ENCODE measurements around the gene SLC9A8.

Gene SLC9A8

GRCh38 chr20:49924247-49924646 is 111.6 kb downstream of the SLC9A8 start:
- TF ChIP-seq NFIC (IDR thresholded peaks at IDR 0.05) (no peak), MAX (IDR thresholded peaks at IDR 0.05) (no peak), EGR1 (IDR thresholded peaks at IDR 0.05) (no peak), TAF1 (IDR thresholded peaks at IDR 0.05; ENCODE audit: low read depth) (no peak), TEAD4 (IDR thresholded peaks at IDR 0.05) (no peak), ZBTB7A (IDR thresholded peaks at IDR 0.05; ENCODE audit: low read depth) (no peak), RAD21 (IDR thresholded peaks at IDR 0.05; ENCODE audit: low read depth) (no peak), TCF12 (IDR thresholded peaks at IDR 0.05; ENCODE audit: low read depth) (no peak), REST (IDR thresholded peaks at IDR 0.05; ENCODE audit: low read depth) (no peak), FOXM1 (IDR thresholded peaks at IDR 0.05; ENCODE audit: borderline replicate concordance, low read depth) (no peak), EP300 (IDR thresholded peaks at IDR 0.05; ENCODE audit: borderline replicate concordance) (no peak), CEBPB (IDR thresholded peaks at IDR 0.05) (no peak), USF1 (IDR thresholded peaks at IDR 0.05) (no peak)

- no peak for TF ChIP-seq TEAD4 (IDR thresholded peaks at IDR 0.05)
- no peak for TF ChIP-seq FOXM1 (IDR thresholded peaks at IDR 0.05; ENCODE audit: borderline replicate concordance, low read depth)
- TF ChIP-seq RAD21 (IDR thresholded peaks at IDR 0.05; ENCODE audit: low read depth): no peak
- no peak for TF ChIP-seq TCF12 (IDR thresholded peaks at IDR 0.05; ENCODE audit: low read depth)
- TF ChIP-seq USF1 (IDR thresholded peaks at IDR 0.05): no peak
These were observed 113.3 kb downstream of the SLC9A8 start for GRCh38 chr20:49925901-49926454.

GRCh38 chr20:49928411-49929141 is 115.9 kb downstream of the SLC9A8 start:
- peak; percentile 22; the same call in 1 of the 2 replicates for TF ChIP-seq TEAD4 (IDR thresholded peaks at IDR 0.05)
- no peak for TF ChIP-seq NFIC (IDR thresholded peaks at IDR 0.05)
- TF ChIP-seq TAF1 (IDR thresholded peaks at IDR 0.05; ENCODE audit: low read depth): no peak
- peak; percentile 58 for TF ChIP-seq CEBPB (IDR thresholded peaks at IDR 0.05)
- peak; percentile 73 for TF ChIP-seq RAD21 (IDR thresholded peaks at IDR 0.05; ENCODE audit: low read depth)
- no peak for TF ChIP-seq EGR1 (IDR thresholded peaks at IDR 0.05)
- TF ChIP-seq ZBTB7A (IDR thresholded peaks at IDR 0.05; ENCODE audit: low read depth): no peak
- no peak for TF ChIP-seq REST (IDR thresholded peaks at IDR 0.05; ENCODE audit: low read depth)
- TF ChIP-seq USF1 (IDR thresholded peaks at IDR 0.05): no peak

GRCh38 chr20:49929142-49929494 is 116.5 kb downstream of the SLC9A8 start:
- TF ChIP-seq USF1 (IDR thresholded peaks at IDR 0.05) (no peak), REST (IDR thresholded peaks at IDR 0.05; ENCODE audit: low read depth) (no peak)

Data from Ishikawa (cell line).